Lower lobe of right lung (tissue), 2 donors: ENCODE data around the gene NCOA7. TPM values are rescaled to one million over a fixed set of nuclear protein-coding genes. Genes with fewer than 3 reads are reported as not detected.

Experiments used
- ATAC-seq, 2 donors: fragments of 200-7000 bp; cut with Tn5 transposase; one replicate each; pipeline ENCODE4 v1.9.1; 2020 to 2022; ENCODE audit warnings: mild to moderate bottlenecking in 2 of 2, moderate library complexity in 2 of 2
- DNase-seq: peaks from one replicate; pipeline ENCODE4 v3.0.0-alpha.2; 2020
- H3K27ac ChIP-seq: fragments of 200-600 bp; one replicate; pipeline ENCODE4 v1.8.0; 2022
- H3K27me3 ChIP-seq: fragments of 200-600 bp; one replicate; pipeline ENCODE4 v1.8.0; 2022; ENCODE audit warnings: low read depth
- H3K36me3 ChIP-seq: fragments of 200-600 bp; one replicate; pipeline ENCODE4 v1.8.0; 2022; ENCODE audit warnings: mild to moderate bottlenecking
- H3K4me1 ChIP-seq: fragments of 200-600 bp; one replicate; pipeline ENCODE4 v1.8.0; 2022
- H3K4me3 ChIP-seq: fragments of 200-600 bp; one replicate; pipeline ENCODE4 v1.8.0; 2022; ENCODE audit warnings: mild to moderate bottlenecking
- H3K9me3 ChIP-seq: fragments of 200-600 bp; one replicate; pipeline ENCODE4 v1.8.0; 2022
- CTCF ChIP-seq: fragments of 200-600 bp; IDR thresholded peaks from one replicate; pipeline ENCODE4 v1.8.0; 2022; ENCODE audit warnings: antibody characterized with exemption, mild to moderate bottlenecking
- intact Hi-C: fragments of 100-400 bp; cut with DNase I; formaldehyde crosslinking; loops from one replicate; pipeline ENCODE4 v1.11.0; 2022
- total RNA-seq: library from RNA; stranded (reverse); fragmentation: NEBNext Ultra II Directional; extraction: Animal tissue kit (Norgen Biotek cat#: 25700); gene quantifications from one replicate; pipeline ENCODE4 v1.2.1, GENCODE V29; 2021
- donor health status: DM: no; HTN: yes; CAD: no; lungs with severe emphysema.

NCOA7 gene
- total RNA-seq, 1 donor from 2014 or later: 64.4 TPM

GRCh38 chr6:125913145-125913544 lies 122.4 kb downstream of the NCOA7 start:
- no peak for ATAC-seq
- intact Hi-C loops: no loop called here
- no peak for TF ChIP-seq CTCF

GRCh38 chr6:125913864-125914351 lies 123.1 kb downstream of the NCOA7 start:
- Histone ChIP-seq H3K27me3 (no peaks in the 10 kb centered on the region), H3K27ac (peak overlapping the region; percentile 22), H3K9me3 (no peaks in the 10 kb centered on the region), H3K4me3 (no peak overlapping the region), H3K4me1 (peaks cover 9% of the 10 kb centered on the region), H3K36me3 (peaks cover 24% of the 10 kb centered on the region)
- intact Hi-C loops: no loop called here
- DNase-seq: no peak
- no peak for TF ChIP-seq CTCF
- peak; percentile 53 to 81 for ATAC-seq

More at GRCh38 chr6:125913145-125913544, 122.4 kb downstream of the NCOA7 start:
- no peak for DNase-seq
- Histone ChIP-seq H3K36me3 (peaks cover 27% of the 10 kb centered on the region), H3K27me3 (no peaks in the 10 kb centered on the region), H3K9me3 (no peaks in the 10 kb centered on the region), H3K4me3 (no peak overlapping the region), H3K4me1 (peaks cover 2% of the 10 kb centered on the region), H3K27ac (peak overlapping the region; percentile 22)

- DNase-seq: no peak
- peak in 1 of 2 donors; percentile 1 for ATAC-seq
- peak overlapping the region; percentile 76 for H3K27ac ChIP-seq
- TF ChIP-seq CTCF: no peak
- intact Hi-C loops: no loop called here
- H3K36me3 ChIP-seq: peaks cover 43% of the 10 kb centered on the region
- peak overlapping the region; percentile 40 for H3K4me3 ChIP-seq
- no peaks in the 10 kb centered on the region for H3K27me3 ChIP-seq
- H3K9me3 ChIP-seq: no peaks in the 10 kb centered on the region
- peaks cover 15% of the 10 kb centered on the region for H3K4me1 ChIP-seq
Measured at GRCh38 chr6:125918230-125918629, 127.5 kb downstream of the NCOA7 start.

- DNase-seq: no peak
- H3K36me3 ChIP-seq: peaks cover 50% of the 10 kb centered on the region
Measured at GRCh38 chr6:125918681-125919566, 128.2 kb downstream of the NCOA7 start.

GRCh38 chr6:125919618-125920017 lies 128.9 kb downstream of the NCOA7 start:
- Histone ChIP-seq H3K4me1 (peaks cover 23% of the 10 kb centered on the region), H3K27ac (peak overlapping the region; percentile 76), H3K4me3 (peak overlapping the region; percentile 40), H3K36me3 (peaks cover 57% of the 10 kb centered on the region), H3K9me3 (no peaks in the 10 kb centered on the region), H3K27me3 (no peaks in the 10 kb centered on the region)
- no peak for TF ChIP-seq CTCF
- no peak for DNase-seq
- intact Hi-C loops: no loop called here
- ATAC-seq: no peak

More at GRCh38 chr6:125918681-125919566, 128.2 kb downstream of the NCOA7 start:
- Histone ChIP-seq H3K27ac (peak overlapping the region; percentile 76), H3K9me3 (no peaks in the 10 kb centered on the region), H3K4me1 (peaks cover 16% of the 10 kb centered on the region), H3K4me3 (peak overlapping the region; percentile 40), H3K27me3 (no peaks in the 10 kb centered on the region)
- intact Hi-C loops: no loop called here
- ATAC-seq: peak; percentile 89 to 92
- no peak for TF ChIP-seq CTCF
